Stimulated activated naive CD4-positive, alpha-beta T cell treated with Interleukin-2 at 50 U/mL for 16 hours (primary cell): ENCODE measurements around the gene MIER2.
"Not testable (repeated sequence)": the region's sequence is repeated elsewhere in the genome, so short reads cannot be mapped to it uniquely, and the experiment has no call there.

Experiments
- DNase-seq: peaks from one replicate; lab custom pipeline; 2025; lab: John Stamatoyannopoulos, UW

The MIER2 gene

GRCh38 chr19:283395-283794, 61.2 kb downstream of the MIER2 start:
- no peak for DNase-seq

DNA sequence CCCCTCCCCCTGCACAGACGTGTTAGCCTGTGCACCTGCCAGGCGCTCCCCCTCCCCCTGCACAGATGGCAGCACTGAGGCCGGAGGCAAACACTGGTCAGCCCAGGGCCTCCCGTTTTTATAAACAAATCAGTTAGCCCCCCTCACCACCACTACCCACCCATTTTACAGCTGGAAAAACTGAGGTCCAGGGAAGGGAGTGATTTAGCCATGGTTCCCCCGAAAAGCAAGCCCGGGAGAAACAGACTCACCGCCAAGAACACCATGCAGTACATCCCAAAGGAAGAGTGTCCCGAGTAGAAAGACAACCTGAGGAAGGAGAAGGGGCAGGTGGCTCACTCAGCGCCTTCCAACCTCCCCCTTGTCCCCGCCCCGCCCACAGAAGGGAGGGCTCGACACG, 62.1 kb downstream of the MIER2 start:
- DNase-seq = no peak

- DNase-seq = no peak
Observed at GRCh38 chr19:281992-282391, 62.6 kb downstream of the MIER2 start.

DNA sequence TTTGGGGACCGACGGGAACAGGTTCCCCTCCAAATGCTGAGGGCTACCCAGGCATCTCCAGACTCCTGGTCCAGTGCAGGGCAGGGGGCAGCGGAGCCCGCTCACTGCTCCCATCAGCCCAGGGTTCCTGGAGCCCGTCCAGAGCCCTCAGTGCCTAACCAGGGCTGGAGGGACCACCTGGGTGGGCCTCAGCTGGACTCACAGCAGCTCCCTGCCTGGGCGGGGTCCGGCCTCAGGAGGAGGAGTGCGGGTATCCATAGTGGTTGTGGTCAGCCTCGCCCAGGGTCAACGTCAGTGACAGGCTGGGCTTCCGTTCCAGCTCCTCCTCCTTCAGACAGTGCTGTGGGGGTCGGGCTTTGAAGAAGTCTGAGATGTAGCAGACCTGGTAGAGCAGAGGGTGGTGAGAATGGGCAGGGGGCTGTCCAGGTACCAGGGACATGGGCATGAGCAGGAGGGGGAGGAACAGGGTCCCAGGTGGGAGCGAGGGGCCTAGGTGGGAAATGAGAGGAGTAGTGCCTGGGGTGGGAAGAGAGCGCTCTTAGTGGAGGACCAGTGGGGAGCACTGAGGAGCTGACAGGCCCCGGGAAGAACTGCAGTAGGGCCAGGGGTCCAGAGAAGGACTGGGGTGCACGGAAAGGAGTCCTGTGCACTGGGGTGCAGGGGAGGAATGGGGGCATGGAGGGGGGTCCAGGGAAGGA, 63.3 kb downstream of the MIER2 start:
- no peak for DNase-seq

- DNase-seq = no peak
Observed at GRCh38 chr19:280541-281009, 64.0 kb downstream of the MIER2 start.

- DNase-seq = no peak
Observed at GRCh38 chr19:279656-280055, 64.9 kb downstream of the MIER2 start.

GRCh38 chr19:279231-279630, 65.4 kb downstream of the MIER2 start:
- no peak for DNase-seq

- no peak for DNase-seq
Observed at GRCh38 chr19:277581-278165, 66.9 kb downstream of the MIER2 start.

GRCh38 chr19:277131-277530, 67.5 kb downstream of the MIER2 start:
- no peak for DNase-seq

- no peak for DNase-seq
Observed at GRCh38 chr19:275958-276646, 68.5 kb downstream of the MIER2 start.

DNA sequence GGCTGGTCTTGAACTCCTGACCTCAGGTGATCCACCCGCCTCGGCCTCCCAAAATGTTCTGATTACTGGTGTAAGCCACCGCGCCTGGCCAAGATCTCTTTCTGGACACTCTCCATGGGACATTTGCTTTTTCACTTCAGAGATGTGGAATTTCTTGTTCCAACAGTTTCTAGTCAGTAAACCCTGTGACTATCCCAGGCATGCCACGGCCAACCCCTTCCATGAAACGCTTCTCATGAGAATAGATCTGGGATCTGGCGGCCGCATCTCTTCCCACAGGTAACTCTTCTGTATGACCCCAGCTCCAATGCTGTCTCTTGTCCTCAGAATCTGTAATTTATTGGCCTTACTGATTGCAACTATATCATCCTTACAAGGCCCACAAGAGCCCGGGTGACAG, 69.6 kb downstream of the MIER2 start:
- no peak for DNase-seq

- DNase-seq = no peak
Observed at GRCh38 chr19:273393-273792, 71.2 kb downstream of the MIER2 start.

GRCh38 chr19:271856-272255, 72.7 kb downstream of the MIER2 start:
- DNase-seq = no peak

DNA sequence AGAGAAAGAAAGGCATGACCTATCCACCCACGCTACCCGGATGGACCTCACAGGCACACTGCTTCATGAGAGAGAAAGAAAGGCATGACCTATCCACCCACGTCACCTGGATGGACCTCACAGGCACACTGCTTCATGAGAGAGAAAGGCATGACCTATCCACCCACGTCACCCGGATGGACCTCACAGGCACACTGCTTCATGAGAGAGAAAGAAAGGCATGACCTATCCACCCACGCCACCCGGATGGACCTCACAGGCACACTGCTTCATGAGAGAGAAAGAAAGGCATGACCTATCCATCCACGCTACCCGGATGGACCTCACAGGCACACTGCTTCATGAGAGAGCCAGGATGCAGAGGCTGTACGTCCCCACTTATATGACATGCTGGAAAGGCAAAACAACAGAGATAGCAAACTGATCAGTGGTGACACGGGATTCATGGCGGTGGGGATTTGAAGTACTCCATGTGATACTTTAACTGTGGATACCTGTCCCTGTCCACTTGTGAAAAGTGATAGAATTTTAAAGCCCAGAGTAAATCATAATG, 73.8 kb downstream of the MIER2 start:
- not testable (repeated sequence) for DNase-seq

GRCh38 chr19:269241-269640, 75.4 kb downstream of the MIER2 start:
- no peak for DNase-seq

DNA sequence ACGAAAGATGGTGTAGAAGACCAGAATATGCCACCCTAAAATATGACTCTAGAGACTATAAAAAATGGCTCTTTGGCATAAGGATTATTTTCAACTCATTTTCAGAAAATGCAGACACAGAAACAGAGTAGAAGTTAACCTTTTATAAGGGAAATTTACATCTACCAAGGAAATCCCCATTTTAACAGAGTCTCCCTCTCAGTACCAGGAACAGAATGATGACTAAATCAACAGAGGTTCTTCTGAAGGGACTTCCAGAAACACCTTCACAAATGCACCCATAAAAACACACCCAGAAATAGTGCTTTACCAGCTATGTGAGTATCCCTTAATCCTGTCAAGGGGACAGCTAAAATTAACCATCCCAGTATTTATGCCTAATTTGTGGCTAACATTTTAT, 82.5 kb downstream of the MIER2 start:
- DNase-seq = no peak

- not testable (repeated sequence) for DNase-seq
Observed at GRCh38 chr19:256804-257203, 87.8 kb downstream of the MIER2 start.
